ENCODE results near the gene RLN1.

GRCh38 chr9:5321058-5321457 is 18.6 kb downstream of the RLN1 start:
- TF ChIP-seq CTCF (IDR thresholded peaks at IDR 0.05), result peak in 1 of 6 experiments; percentile 10
- TF ChIP-seq POLR2A (IDR thresholded peaks at IDR 0.05), result no peak
